Pons (tissue), 1 donor: ENCODE data around the gene L2HGDH.

ENCODE experiments used
- DNase-seq: peaks from one replicate; pipeline ENCODE4 v3.0.0-alpha.2; 2016; ENCODE audit warnings: low spot score

L2HGDH gene

GRCh38 chr14:50288146-50288545 lies 23.9 kb downstream of the L2HGDH start:
- no peak for DNase-seq

- DNase-seq = no peak
Observed at GRCh38 chr14:50285861-50286260, 26.2 kb downstream of the L2HGDH start.

- no peak for DNase-seq
Observed at GRCh38 chr14:50272498-50272897, 39.5 kb downstream of the L2HGDH start.

- DNase-seq = no peak
Observed at GRCh38 chr14:50270932-50271331, 41.1 kb downstream of the L2HGDH start.

GRCh38 chr14:50265029-50265428 lies 47.0 kb downstream of the L2HGDH start:
- no peak for DNase-seq

GRCh38 chr14:50263321-50263720 lies 48.7 kb downstream of the L2HGDH start:
- DNase-seq = no peak

- no peak for DNase-seq
Observed at GRCh38 chr14:50262865-50263264, 49.2 kb downstream of the L2HGDH start.

GRCh38 chr14:50260511-50260910 lies 51.5 kb downstream of the L2HGDH start:
- DNase-seq = peak; percentile 43

GRCh38 chr14:50260072-50260471 lies 52.0 kb downstream of the L2HGDH start:
- no peak for DNase-seq

GRCh38 chr14:50257732-50258131 lies 54.3 kb downstream of the L2HGDH start:
- DNase-seq = no peak

- no peak for DNase-seq
Observed at GRCh38 chr14:50254248-50254647, 57.8 kb downstream of the L2HGDH start.

- DNase-seq = no peak
Observed at GRCh38 chr14:50249136-50249775, 62.8 kb downstream of the L2HGDH start.

- DNase-seq = no peak
Observed at GRCh38 chr14:50247245-50247644, 64.8 kb downstream of the L2HGDH start.

GRCh38 chr14:50242566-50243310 lies 69.3 kb downstream of the L2HGDH start:
- DNase-seq = no peak

GRCh38 chr14:50242096-50242495 lies 69.9 kb downstream of the L2HGDH start:
- no peak for DNase-seq

GRCh38 chr14:50237427-50237826 lies 74.6 kb downstream of the L2HGDH start:
- no peak for DNase-seq

- DNase-seq = no peak
Observed at GRCh38 chr14:50233951-50234250, 78.1 kb downstream of the L2HGDH start.

- no peak for DNase-seq
Observed at GRCh38 chr14:50233166-50233950, 78.7 kb downstream of the L2HGDH start.

- DNase-seq = no peak
Observed at GRCh38 chr14:50232276-50232642, 79.8 kb downstream of the L2HGDH start.

GRCh38 chr14:50231475-50232275 lies 80.4 kb downstream of the L2HGDH start, which contains the start of gene SOS2:
SOS2 (minus strand) TSS chr14:50231578; CDS start chr14:50231283, 295 bp downstream.
- DNase-seq = peak; percentile 86

GRCh38 chr14:50230701-50231474 lies 81.1 kb downstream of the L2HGDH start:
- peak; percentile 40 for DNase-seq

- peak; percentile 59 for DNase-seq
Observed at GRCh38 chr14:50230401-50230700, 81.7 kb downstream of the L2HGDH start.
